WTC11 (cell line): ENCODE results near the gene TMC1. TPM values are rescaled to one million over a fixed set of nuclear protein-coding genes. Genes with fewer than 3 reads are reported as not detected.

Source experiments
- ATAC-seq: fragments of 200-7000 bp; cut with Tn5 transposase; 2 replicates; pipeline ENCODE4 v1.10.0; 2021; ENCODE audit warnings: mild to moderate bottlenecking, moderate library complexity
- CTCF ChIA-PET: fragments of 300-600 bp; sonication (Branson Sonifier 250); formaldehyde crosslinking; loops from one replicate; lab custom pipeline; 2021; ENCODE audit warnings: antibody characterized with exemption; lab: Charles Lee
- POLR2A ChIA-PET: fragments of 350-600 bp; sonication (Branson Sonifier 250); formaldehyde crosslinking; loops from one replicate; lab custom pipeline; 2021; ENCODE audit warnings: antibody characterized with exemption; lab: Charles Lee
- DNase-seq: peaks from one replicate; pipeline ENCODE4 v3.0.0; 2021; ENCODE audit warnings: low spot score
- H3K27ac Mint-ChIP-seq: 2 replicates; pipeline ENCODE4 v1.8.0; 2021; ENCODE audit warnings: mixed read lengths
- H3K27me3 Mint-ChIP-seq: 2 replicates; pipeline ENCODE4 v1.8.0; 2021; ENCODE audit warnings: low read depth, mild to moderate bottlenecking, moderate library complexity, mixed read lengths
- H3K36me3 Mint-ChIP-seq: 2 replicates; pipeline ENCODE4 v1.8.0; 2021; ENCODE audit warnings: mixed read lengths
- H3K4me1 Mint-ChIP-seq: 2 replicates; pipeline ENCODE4 v1.8.0; 2022; ENCODE audit warnings: mixed read lengths
- H3K4me3 Mint-ChIP-seq: 2 replicates; pipeline ENCODE4 v1.8.0; 2021; ENCODE audit warnings: mild to moderate bottlenecking, moderate library complexity, mixed read lengths
- H3K9me3 Mint-ChIP-seq: 2 replicates; pipeline ENCODE4 v1.8.0; 2021; ENCODE audit warnings: mixed read lengths
- ARID4B ChIP-seq: sonication (generic); formaldehyde crosslinking; IDR thresholded peaks from 2 replicates; pipeline ENCODE4 v1.8.0; 2023; ENCODE audit warnings: missing genetic modification reagents, mild to moderate bottlenecking, borderline replicate concordance
- E2F1 ChIP-seq: sonication (generic); formaldehyde crosslinking; IDR thresholded peaks from 2 replicates; pipeline ENCODE4 v1.8.0; 2022; ENCODE audit warnings: mild to moderate bottlenecking, missing genetic modification reagents
- IRF2 ChIP-seq: sonication (generic); formaldehyde crosslinking; IDR thresholded peaks from 2 replicates; pipeline ENCODE4 v1.8.0; 2022; ENCODE audit warnings: low read depth, missing genetic modification reagents, borderline replicate concordance
- KAT7 ChIP-seq: sonication (generic); formaldehyde crosslinking; IDR thresholded peaks from 2 replicates; pipeline ENCODE4 v1.8.1; 2023; ENCODE audit warnings: missing genetic modification reagents, mild to moderate bottlenecking, borderline replicate concordance
- MLX ChIP-seq: sonication (generic); formaldehyde crosslinking; IDR thresholded peaks from 2 replicates; pipeline ENCODE4 v1.8.1; 2023; ENCODE audit warnings: mild to moderate bottlenecking, missing genetic modification reagents, moderate library complexity
- RELA ChIP-seq: sonication (generic); formaldehyde crosslinking; IDR thresholded peaks from 2 replicates; pipeline ENCODE4 v1.8.1; 2022; ENCODE audit warnings: missing genetic modification reagents, mild to moderate bottlenecking, borderline replicate concordance
- SMAD4 ChIP-seq: sonication (generic); formaldehyde crosslinking; IDR thresholded peaks from 2 replicates; pipeline ENCODE4 v1.8.0; 2022; ENCODE audit warnings: mild to moderate bottlenecking, missing genetic modification reagents
- ZNF232 ChIP-seq: sonication (generic); formaldehyde crosslinking; IDR thresholded peaks from 2 replicates; pipeline ENCODE4 v1.8.0; 2022; ENCODE audit warnings: mild to moderate bottlenecking, missing genetic modification reagents
- ZNF512 ChIP-seq: sonication (generic); formaldehyde crosslinking; IDR thresholded peaks from 2 replicates; pipeline ENCODE4 v1.8.1; 2022; ENCODE audit warnings: missing genetic modification reagents, borderline replicate concordance
- ZSCAN18 ChIP-seq: fragments of 250-450 bp; sonication (Bioruptor Pico); IDR thresholded peaks from 2 replicates; pipeline ENCODE4 v2.1.2; 2022; ENCODE audit warnings: mild to moderate bottlenecking, moderate library complexity
- total RNA-seq: library from RNA; stranded (reverse); gene quantifications from 3 replicates; pipeline ENCODE4 v1.2.3, GENCODE V29; 2021
- TF ChIP-seq, protein P1 (sequence below): sonication (generic); formaldehyde crosslinking; IDR thresholded peaks from 2 replicates; pipeline ENCODE4 v1.8.1; 2023; ENCODE audit warnings: mild to moderate bottlenecking, missing genetic modification reagents
- TF ChIP-seq, protein P2 (sequence below): sonication (generic); formaldehyde crosslinking; IDR thresholded peaks from 2 replicates; pipeline ENCODE4 v1.8.0; 2022; ENCODE audit warnings: mild to moderate bottlenecking, missing genetic modification reagents
- TF ChIP-seq, protein P3 (sequence below): sonication (generic); formaldehyde crosslinking; IDR thresholded peaks from 2 replicates; pipeline ENCODE4 v1.8.1; 2022; ENCODE audit warnings: low read depth, missing genetic modification reagents, borderline replicate concordance

TMC1 gene
- total RNA-seq, 1 experiment from 2014 or later, result 0.31 TPM

- Mint-ChIP-seq H3K9me3 (peaks cover 35% of the 10 kb centered on the region), H3K4me3 (no peak overlapping the region), H3K4me1 (peaks cover 7% of the 10 kb centered on the region), H3K27ac (no peak overlapping the region), H3K36me3 (peaks cover 32% of the 10 kb centered on the region), H3K27me3 (peaks cover 9% of the 10 kb centered on the region)
- ChIA-PET POLR2A (no interaction called here), CTCF (no interaction called here)
- TF ChIP-seq KAT7 (CRISPR knock-in tag) (no peak), IRF2 (CRISPR knock-in tag) (no peak), E2F1 (no peak), MLX (CRISPR knock-in tag) (no peak), SMAD4 (CRISPR knock-in tag) (no peak), ZNF512 (no peak), ZNF232 (CRISPR knock-in tag) (no peak), ARID4B (CRISPR knock-in tag) (no peak), ZSCAN18 (CRISPR knock-in tag) (no peak), RELA (CRISPR knock-in tag) (no peak)
- TF ChIP-seq, protein P1, sequence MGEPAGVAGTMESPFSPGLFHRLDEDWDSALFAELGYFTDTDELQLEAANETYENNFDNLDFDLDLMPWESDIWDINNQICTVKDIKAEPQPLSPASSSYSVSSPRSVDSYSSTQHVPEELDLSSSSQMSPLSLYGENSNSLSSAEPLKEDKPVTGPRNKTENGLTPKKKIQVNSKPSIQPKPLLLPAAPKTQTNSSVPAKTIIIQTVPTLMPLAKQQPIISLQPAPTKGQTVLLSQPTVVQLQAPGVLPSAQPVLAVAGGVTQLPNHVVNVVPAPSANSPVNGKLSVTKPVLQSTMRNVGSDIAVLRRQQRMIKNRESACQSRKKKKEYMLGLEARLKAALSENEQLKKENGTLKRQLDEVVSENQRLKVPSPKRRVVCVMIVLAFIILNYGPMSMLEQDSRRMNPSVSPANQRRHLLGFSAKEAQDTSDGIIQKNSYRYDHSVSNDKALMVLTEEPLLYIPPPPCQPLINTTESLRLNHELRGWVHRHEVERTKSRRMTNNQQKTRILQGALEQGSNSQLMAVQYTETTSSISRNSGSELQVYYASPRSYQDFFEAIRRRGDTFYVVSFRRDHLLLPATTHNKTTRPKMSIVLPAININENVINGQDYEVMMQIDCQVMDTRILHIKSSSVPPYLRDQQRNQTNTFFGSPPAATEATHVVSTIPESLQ (CRISPR knock-in tag), result no peak
- TF ChIP-seq, protein P2, sequence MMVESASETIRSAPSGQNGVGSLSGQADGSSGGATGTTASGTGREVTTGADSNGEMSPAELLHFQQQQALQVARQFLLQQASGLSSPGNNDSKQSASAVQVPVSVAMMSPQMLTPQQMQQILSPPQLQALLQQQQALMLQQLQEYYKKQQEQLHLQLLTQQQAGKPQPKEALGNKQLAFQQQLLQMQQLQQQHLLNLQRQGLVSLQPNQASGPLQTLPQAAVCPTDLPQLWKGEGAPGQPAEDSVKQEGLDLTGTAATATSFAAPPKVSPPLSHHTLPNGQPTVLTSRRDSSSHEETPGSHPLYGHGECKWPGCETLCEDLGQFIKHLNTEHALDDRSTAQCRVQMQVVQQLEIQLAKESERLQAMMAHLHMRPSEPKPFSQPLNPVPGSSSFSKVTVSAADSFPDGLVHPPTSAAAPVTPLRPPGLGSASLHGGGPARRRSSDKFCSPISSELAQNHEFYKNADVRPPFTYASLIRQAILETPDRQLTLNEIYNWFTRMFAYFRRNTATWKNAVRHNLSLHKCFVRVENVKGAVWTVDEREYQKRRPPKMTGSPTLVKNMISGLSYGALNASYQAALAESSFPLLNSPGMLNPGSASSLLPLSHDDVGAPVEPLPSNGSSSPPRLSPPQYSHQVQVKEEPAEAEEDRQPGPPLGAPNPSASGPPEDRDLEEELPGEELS (CRISPR knock-in tag), result no peak
- TF ChIP-seq, protein P3, sequence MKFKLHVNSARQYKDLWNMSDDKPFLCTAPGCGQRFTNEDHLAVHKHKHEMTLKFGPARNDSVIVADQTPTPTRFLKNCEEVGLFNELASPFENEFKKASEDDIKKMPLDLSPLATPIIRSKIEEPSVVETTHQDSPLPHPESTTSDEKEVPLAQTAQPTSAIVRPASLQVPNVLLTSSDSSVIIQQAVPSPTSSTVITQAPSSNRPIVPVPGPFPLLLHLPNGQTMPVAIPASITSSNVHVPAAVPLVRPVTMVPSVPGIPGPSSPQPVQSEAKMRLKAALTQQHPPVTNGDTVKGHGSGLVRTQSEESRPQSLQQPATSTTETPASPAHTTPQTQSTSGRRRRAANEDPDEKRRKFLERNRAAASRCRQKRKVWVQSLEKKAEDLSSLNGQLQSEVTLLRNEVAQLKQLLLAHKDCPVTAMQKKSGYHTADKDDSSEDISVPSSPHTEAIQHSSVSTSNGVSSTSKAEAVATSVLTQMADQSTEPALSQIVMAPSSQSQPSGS, result no peak
- DNase-seq (no peak), ATAC-seq (no peak)
Measured at GRCh38 chr9:72633966-72634365, 112.6 kb downstream of the TMC1 start.
